ENCODE data around the gene TUBA1B.

TUBA1B gene

GRCh38 chr12:49091836-49092085 is 39.4 kb downstream of the TUBA1B start:
- FAIRE-seq (no peak), DNase-seq (ENCODE audit: insufficient read length, low spot score) (no peak)

- FAIRE-seq = no peak
These were observed 39.9 kb downstream of the TUBA1B start for GRCh38 chr12:49091056-49091835.

GRCh38 chr12:49089821-49090773 is 41.1 kb downstream of the TUBA1B start:
- no peak for DNase-seq (ENCODE audit: insufficient read length, low spot score)
- FAIRE-seq = no peak

More at GRCh38 chr12:49091056-49091835, 39.9 kb downstream of the TUBA1B start:
- no peak for DNase-seq (ENCODE audit: insufficient read length, low spot score)

- FAIRE-seq (no peak), DNase-seq (ENCODE audit: insufficient read length, low spot score) (no peak)
These were observed 42.3 kb downstream of the TUBA1B start for GRCh38 chr12:49088932-49089330.

- FAIRE-seq (peak; percentile 87), DNase-seq (ENCODE audit: insufficient read length, low spot score) (peak; percentile 88)
These were observed 42.9 kb downstream of the TUBA1B start for GRCh38 chr12:49088150-49088931.

- DNase-seq (ENCODE audit: insufficient read length, low spot score) = no peak
- no peak for FAIRE-seq
These were observed 45.1 kb downstream of the TUBA1B start for GRCh38 chr12:49086116-49086515.

GRCh38 chr12:49084438-49084837 is 46.8 kb downstream of the TUBA1B start:
- DNase-seq (ENCODE audit: insufficient read length, low spot score) (no peak), FAIRE-seq (no peak)

GRCh38 chr12:49079793-49080192 is 51.4 kb downstream of the TUBA1B start:
- no peak for FAIRE-seq

More at GRCh38 chr12:49079793-49080192, 51.4 kb downstream of the TUBA1B start:
- DNase-seq (ENCODE audit: insufficient read length, low spot score) = no peak
